ENCODE data around the gene RPAP2. TPM values are rescaled to one million over a fixed set of nuclear protein-coding genes. Genes with fewer than 3 reads are reported as not detected.
"Not testable (repeated sequence)": the region's sequence is repeated elsewhere in the genome, so short reads cannot be mapped to it uniquely, and the experiment has no call there.

The RPAP2 gene
- total RNA-seq, 4 donors from 2014 or later, result 5.8 to 13.0 (median 10.3) TPM

DNA sequence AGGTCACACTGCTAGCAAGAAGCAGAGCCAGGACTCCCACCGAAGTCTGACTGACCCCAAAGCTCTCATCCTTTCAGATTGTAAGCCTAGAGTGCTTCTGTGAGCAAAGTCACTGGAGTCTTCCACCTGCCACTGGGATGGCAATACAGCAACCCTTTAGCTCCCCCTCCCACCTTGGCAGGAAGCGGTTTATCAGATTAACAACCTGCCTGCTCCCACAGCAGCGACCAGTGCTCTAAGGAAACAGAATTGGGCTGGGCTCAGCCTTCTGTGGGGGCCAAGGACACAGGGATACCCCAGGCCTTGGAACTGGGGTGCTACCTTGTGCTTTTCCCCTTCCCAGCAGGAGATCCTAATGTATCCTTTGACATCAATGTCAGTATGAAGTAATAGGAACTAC, 111.8 kb downstream of the RPAP2 start:
- no peaks in the 10 kb centered on the region for H3K9me3 ChIP-seq
- H3K4me1 ChIP-seq, result peaks cover 0 to 5% (median 0%) of the 10 kb centered on the region in 4 donors
- TF ChIP-seq, protein P1, sequence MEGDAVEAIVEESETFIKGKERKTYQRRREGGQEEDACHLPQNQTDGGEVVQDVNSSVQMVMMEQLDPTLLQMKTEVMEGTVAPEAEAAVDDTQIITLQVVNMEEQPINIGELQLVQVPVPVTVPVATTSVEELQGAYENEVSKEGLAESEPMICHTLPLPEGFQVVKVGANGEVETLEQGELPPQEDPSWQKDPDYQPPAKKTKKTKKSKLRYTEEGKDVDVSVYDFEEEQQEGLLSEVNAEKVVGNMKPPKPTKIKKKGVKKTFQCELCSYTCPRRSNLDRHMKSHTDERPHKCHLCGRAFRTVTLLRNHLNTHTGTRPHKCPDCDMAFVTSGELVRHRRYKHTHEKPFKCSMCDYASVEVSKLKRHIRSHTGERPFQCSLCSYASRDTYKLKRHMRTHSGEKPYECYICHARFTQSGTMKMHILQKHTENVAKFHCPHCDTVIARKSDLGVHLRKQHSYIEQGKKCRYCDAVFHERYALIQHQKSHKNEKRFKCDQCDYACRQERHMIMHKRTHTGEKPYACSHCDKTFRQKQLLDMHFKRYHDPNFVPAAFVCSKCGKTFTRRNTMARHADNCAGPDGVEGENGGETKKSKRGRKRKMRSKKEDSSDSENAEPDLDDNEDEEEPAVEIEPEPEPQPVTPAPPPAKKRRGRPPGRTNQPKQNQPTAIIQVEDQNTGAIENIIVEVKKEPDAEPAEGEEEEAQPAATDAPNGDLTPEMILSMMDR (IDR thresholded peaks at IDR 0.05), result no peak
- TF ChIP-seq POLR2A (IDR thresholded peaks at IDR 0.05), result no peak
- H3K27me3 ChIP-seq, result no peaks in the 10 kb centered on the region
- no peaks in the 10 kb centered on the region for H3K36me3 ChIP-seq
- DNase-seq, result peak in 2 of 3 donors; percentile 34 to 64
- no peak overlapping the region for H3K4me3 ChIP-seq
- peak overlapping the region in 1 of 4 donors; percentile 9 for H3K27ac ChIP-seq

DNA sequence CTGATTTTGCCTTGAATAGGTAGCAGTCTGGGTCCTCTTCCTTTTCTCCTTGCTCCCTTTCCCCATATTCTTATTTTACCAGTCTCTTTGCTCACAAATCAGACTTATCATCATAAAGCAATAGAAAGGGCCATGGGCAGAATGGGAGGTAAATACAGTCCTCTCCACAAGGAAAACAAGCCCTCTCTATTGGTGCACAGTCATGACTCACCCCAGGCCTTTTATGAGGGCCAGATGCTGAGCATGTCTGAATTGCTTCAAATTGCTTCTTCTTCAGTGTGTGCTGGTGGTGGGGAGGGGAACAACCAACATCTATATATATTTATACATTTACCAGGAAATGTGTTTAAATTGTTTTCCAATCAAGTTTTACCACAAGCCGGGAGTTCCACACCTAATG, 112.7 kb downstream of the RPAP2 start:
- TF ChIP-seq POLR2A (IDR thresholded peaks at IDR 0.05), result no peak
- TF ChIP-seq, protein P1 (IDR thresholded peaks at IDR 0.05), result no peak
- Histone ChIP-seq H3K27ac (no peak overlapping the region), H3K9me3 (no peaks in the 10 kb centered on the region), H3K4me1 (peaks cover 0 to 5% (median 0%) of the 10 kb centered on the region in 4 donors), H3K4me3 (no peak overlapping the region), H3K36me3 (no peaks in the 10 kb centered on the region), H3K27me3 (no peaks in the 10 kb centered on the region)
- DNase-seq, result no peak

DNA sequence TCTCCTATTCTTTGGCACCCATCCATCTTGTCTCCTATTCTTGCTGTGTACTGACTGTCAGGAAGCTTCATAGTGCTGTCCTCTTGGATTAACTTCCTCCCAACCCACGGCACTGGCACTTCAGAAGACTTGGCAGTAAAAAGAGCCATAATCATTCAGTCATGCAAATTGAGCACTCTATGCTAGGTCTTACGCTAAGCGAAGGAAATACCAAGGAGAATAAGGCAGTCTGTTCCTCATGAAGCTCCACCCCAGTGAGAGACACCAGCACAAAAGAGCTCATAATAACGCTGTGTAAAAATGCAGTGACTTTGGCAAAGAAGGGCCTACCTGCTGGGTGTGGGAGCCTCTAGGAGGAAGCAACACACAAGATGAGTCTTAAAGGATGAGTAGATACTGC, 120.8 kb downstream of the RPAP2 start:
- Histone ChIP-seq H3K27ac (no peak overlapping the region), H3K9me3 (no peaks in the 10 kb centered on the region), H3K27me3 (no peaks in the 10 kb centered on the region)

DNA sequence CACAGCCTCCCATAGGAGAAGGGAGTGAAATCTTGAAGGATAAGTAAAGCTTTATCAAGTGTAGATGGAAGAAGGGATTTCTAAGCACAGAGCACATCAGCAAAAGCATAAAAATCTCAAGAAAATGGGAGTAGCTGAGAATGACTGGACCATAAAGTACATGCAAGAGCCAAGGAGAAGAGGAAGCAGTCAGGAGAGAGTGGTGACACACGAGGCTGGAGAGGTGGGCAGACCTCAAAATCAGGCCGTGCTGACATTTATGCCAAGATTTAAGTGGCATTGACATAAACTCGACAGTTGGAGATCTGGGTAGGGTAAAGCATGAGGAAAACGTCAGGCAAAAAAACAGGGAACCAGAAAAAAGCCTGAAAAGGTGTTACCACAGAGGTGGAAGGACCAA, 125.5 kb downstream of the RPAP2 start:
- no peak overlapping the region for H3K4me3 ChIP-seq
- H3K4me1 ChIP-seq, result no peaks in the 10 kb centered on the region
- no peaks in the 10 kb centered on the region for H3K27me3 ChIP-seq
- no peak overlapping the region for H3K27ac ChIP-seq
- H3K36me3 ChIP-seq, result no peaks in the 10 kb centered on the region
- no peak for DNase-seq
- TF ChIP-seq, protein P1 (IDR thresholded peaks at IDR 0.05), result no peak
- no peak for TF ChIP-seq POLR2A (IDR thresholded peaks at IDR 0.05)
- no peaks in the 10 kb centered on the region for H3K9me3 ChIP-seq

More for the DNA sequence above, 120.8 kb downstream of the RPAP2 start:
- no peak for DNase-seq
- no peaks in the 10 kb centered on the region for H3K4me1 ChIP-seq
- no peak overlapping the region for H3K4me3 ChIP-seq
- no peaks in the 10 kb centered on the region for H3K36me3 ChIP-seq
- TF ChIP-seq, protein P1 (IDR thresholded peaks at IDR 0.05), result no peak
- TF ChIP-seq POLR2A (IDR thresholded peaks at IDR 0.05), result no peak

GRCh38 chr1:92425617-92426016, 126.8 kb downstream of the RPAP2 start:
- TF ChIP-seq, protein P1 (IDR thresholded peaks at IDR 0.05), result no peak
- no peak for TF ChIP-seq POLR2A (IDR thresholded peaks at IDR 0.05)

GRCh38 chr1:92430030-92430429, 131.2 kb downstream of the RPAP2 start:
- no peak for DNase-seq
- H3K36me3 ChIP-seq, result no peaks in the 10 kb centered on the region
- H3K27me3 ChIP-seq, result no peaks in the 10 kb centered on the region
- H3K9me3 ChIP-seq, result no peaks in the 10 kb centered on the region
- TF ChIP-seq, protein P1 (IDR thresholded peaks at IDR 0.05), result no peak
- no peak for TF ChIP-seq POLR2A (IDR thresholded peaks at IDR 0.05)
- H3K4me3 ChIP-seq, result no peak overlapping the region
- no peak overlapping the region for H3K27ac ChIP-seq
- H3K4me1 ChIP-seq, result no peaks in the 10 kb centered on the region

More at GRCh38 chr1:92425617-92426016, 126.8 kb downstream of the RPAP2 start:
- no peaks in the 10 kb centered on the region for H3K36me3 ChIP-seq
- H3K4me1 ChIP-seq, result no peaks in the 10 kb centered on the region
- no peak overlapping the region for H3K27ac ChIP-seq
- no peaks in the 10 kb centered on the region for H3K27me3 ChIP-seq
- no peak for DNase-seq
- no peaks in the 10 kb centered on the region for H3K9me3 ChIP-seq
- no peak overlapping the region for H3K4me3 ChIP-seq

GRCh38 chr1:92434572-92434971, 135.7 kb downstream of the RPAP2 start:
- H3K4me3 ChIP-seq, DNase-seq, H3K36me3 ChIP-seq, H3K27me3 ChIP-seq, H3K9me3 ChIP-seq, H3K4me1 ChIP-seq, H3K27ac ChIP-seq: not testable (repeated sequence)

Data from Peyer's patch (tissue), 4 donors.